ENCODE results near the gene IL16.

DNA sequence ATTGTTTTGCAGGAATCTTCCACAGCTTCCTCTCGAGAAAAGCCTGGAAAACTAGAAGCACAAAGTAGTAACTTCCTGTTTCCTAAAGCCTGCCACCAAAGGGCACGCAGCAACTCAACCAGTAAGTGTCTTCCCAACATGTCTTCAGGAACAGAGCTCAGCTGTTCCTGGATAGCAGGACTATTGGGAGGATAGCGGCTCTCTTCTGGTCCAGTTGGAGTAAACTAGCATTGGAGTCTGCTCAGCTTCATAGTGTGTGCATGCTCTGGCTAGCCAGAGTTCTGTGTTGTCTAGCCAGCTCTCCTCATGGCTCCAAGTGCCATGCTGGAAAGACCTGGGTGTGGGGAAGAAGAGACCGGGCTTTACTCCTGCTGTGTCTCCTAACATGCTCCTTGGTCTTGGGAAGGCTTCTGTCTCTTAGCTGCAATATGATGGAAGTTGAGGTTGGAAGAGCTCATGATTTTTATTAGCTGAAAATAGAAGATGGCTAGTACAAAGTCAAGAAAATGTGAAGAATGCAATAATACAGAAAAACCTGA lies 63.1 kb downstream of the IL16 start:
- TF ChIP-seq, protein P1, sequence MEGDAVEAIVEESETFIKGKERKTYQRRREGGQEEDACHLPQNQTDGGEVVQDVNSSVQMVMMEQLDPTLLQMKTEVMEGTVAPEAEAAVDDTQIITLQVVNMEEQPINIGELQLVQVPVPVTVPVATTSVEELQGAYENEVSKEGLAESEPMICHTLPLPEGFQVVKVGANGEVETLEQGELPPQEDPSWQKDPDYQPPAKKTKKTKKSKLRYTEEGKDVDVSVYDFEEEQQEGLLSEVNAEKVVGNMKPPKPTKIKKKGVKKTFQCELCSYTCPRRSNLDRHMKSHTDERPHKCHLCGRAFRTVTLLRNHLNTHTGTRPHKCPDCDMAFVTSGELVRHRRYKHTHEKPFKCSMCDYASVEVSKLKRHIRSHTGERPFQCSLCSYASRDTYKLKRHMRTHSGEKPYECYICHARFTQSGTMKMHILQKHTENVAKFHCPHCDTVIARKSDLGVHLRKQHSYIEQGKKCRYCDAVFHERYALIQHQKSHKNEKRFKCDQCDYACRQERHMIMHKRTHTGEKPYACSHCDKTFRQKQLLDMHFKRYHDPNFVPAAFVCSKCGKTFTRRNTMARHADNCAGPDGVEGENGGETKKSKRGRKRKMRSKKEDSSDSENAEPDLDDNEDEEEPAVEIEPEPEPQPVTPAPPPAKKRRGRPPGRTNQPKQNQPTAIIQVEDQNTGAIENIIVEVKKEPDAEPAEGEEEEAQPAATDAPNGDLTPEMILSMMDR (IDR thresholded peaks at IDR 0.05): no peak
- TF ChIP-seq POLR2A (IDR thresholded peaks at IDR 0.05) (no peak), POLR2AphosphoS5 (IDR thresholded peaks at IDR 0.05) (no peak)

Data from breast epithelium (tissue), 3 donors.